ENCODE measurements around the gene RIBC2. TPM values are rescaled to one million over a fixed set of nuclear protein-coding genes. Genes with fewer than 3 reads are reported as not detected.
A peak's percentile ranks its signal among the peaks of the same experiment; 100 is the strongest.
"Not testable (repeated sequence)": the region's sequence is repeated elsewhere in the genome, so short reads cannot be mapped to it uniquely, and the experiment has no call there.

The RIBC2 gene
- total RNA-seq, 1 experiment from 2014 or later: 1.6 TPM

GRCh38 chr22:45422237-45422983, 8.9 kb downstream of the RIBC2 start:
- DNase-seq (ENCODE audit: low read depth): no peak
- in situ Hi-C loops (cut with HindIII; ENCODE audit: low pct_unique_long_range_greater_than_20kb, low sequenced_read_pairs): no loop called here

- DNase-seq (ENCODE audit: low read depth): no peak
- in situ Hi-C loops (cut with HindIII; ENCODE audit: low pct_unique_long_range_greater_than_20kb, low sequenced_read_pairs): no loop called here
These were observed 10.0 kb downstream of the RIBC2 start for GRCh38 chr22:45423524-45423923.

- no peak for DNase-seq (ENCODE audit: low read depth)
- in situ Hi-C loops (cut with HindIII; ENCODE audit: low pct_unique_long_range_greater_than_20kb, low sequenced_read_pairs): no loop called here
These were observed 10.8 kb downstream of the RIBC2 start for GRCh38 chr22:45424241-45424731.

- no peak for DNase-seq (ENCODE audit: low read depth)
- in situ Hi-C loops (cut with HindIII; ENCODE audit: low pct_unique_long_range_greater_than_20kb, low sequenced_read_pairs): no loop called here
These were observed 11.6 kb downstream of the RIBC2 start for GRCh38 chr22:45425101-45425500.

- in situ Hi-C loops (cut with HindIII; ENCODE audit: low pct_unique_long_range_greater_than_20kb, low sequenced_read_pairs): no loop called here
- DNase-seq (ENCODE audit: low read depth): no peak
These were observed 12.2 kb downstream of the RIBC2 start for GRCh38 chr22:45425531-45426265.

GRCh38 chr22:45426387-45426786, 12.9 kb downstream of the RIBC2 start:
- in situ Hi-C loops (cut with HindIII; ENCODE audit: low pct_unique_long_range_greater_than_20kb, low sequenced_read_pairs): no loop called here

GRCh38 chr22:45427114-45427513, 13.6 kb downstream of the RIBC2 start:
- in situ Hi-C loops (cut with HindIII; ENCODE audit: low pct_unique_long_range_greater_than_20kb, low sequenced_read_pairs): no loop called here
- DNase-seq (ENCODE audit: low read depth): no peak

More at GRCh38 chr22:45426387-45426786, 12.9 kb downstream of the RIBC2 start:
- no peak for DNase-seq (ENCODE audit: low read depth)

- in situ Hi-C loops (cut with HindIII; ENCODE audit: low pct_unique_long_range_greater_than_20kb, low sequenced_read_pairs): no loop called here
- no peak for DNase-seq (ENCODE audit: low read depth)
These were observed 15.2 kb downstream of the RIBC2 start for GRCh38 chr22:45428391-45429385.

GRCh38 chr22:45429424-45429823, 15.9 kb downstream of the RIBC2 start:
- no peak for DNase-seq (ENCODE audit: low read depth)
- in situ Hi-C loops (cut with HindIII; ENCODE audit: low pct_unique_long_range_greater_than_20kb, low sequenced_read_pairs): no loop called here

- in situ Hi-C loops (cut with HindIII; ENCODE audit: low pct_unique_long_range_greater_than_20kb, low sequenced_read_pairs): loop anchor here (10.0 kb wide), 1 partner anchor 155 kb away; no protein-coding TSS in a partner anchor
- DNase-seq (ENCODE audit: low read depth): no peak
These were observed 16.7 kb downstream of the RIBC2 start for GRCh38 chr22:45429981-45430775.

- in situ Hi-C loops (cut with HindIII; ENCODE audit: low pct_unique_long_range_greater_than_20kb, low sequenced_read_pairs): loop anchor here (10.0 kb wide), 1 partner anchor 156 kb away; no protein-coding TSS in a partner anchor
- DNase-seq (ENCODE audit: low read depth): no peak
These were observed 17.4 kb downstream of the RIBC2 start for GRCh38 chr22:45430871-45431270.

GRCh38 chr22:45434981-45435380, 21.5 kb downstream of the RIBC2 start:
- no peak for DNase-seq (ENCODE audit: low read depth)
- in situ Hi-C loops (cut with HindIII; ENCODE audit: low pct_unique_long_range_greater_than_20kb, low sequenced_read_pairs): loop anchor here (10.0 kb wide), 1 partner anchor 160 kb away; no protein-coding TSS in a partner anchor

- in situ Hi-C loops (cut with HindIII; ENCODE audit: low pct_unique_long_range_greater_than_20kb, low sequenced_read_pairs): loop anchor here (10.0 kb wide), 1 partner anchor 161 kb away; no protein-coding TSS in a partner anchor
- DNase-seq (ENCODE audit: low read depth): peak; percentile 90
These were observed 22.1 kb downstream of the RIBC2 start for GRCh38 chr22:45435544-45436139.

GRCh38 chr22:45436871-45437517, 23.5 kb downstream of the RIBC2 start:
- in situ Hi-C loops (cut with HindIII; ENCODE audit: low pct_unique_long_range_greater_than_20kb, low sequenced_read_pairs): loop anchor here (10.0 kb wide), 1 partner anchor 162 kb away; no protein-coding TSS in a partner anchor
- not testable (repeated sequence) for DNase-seq (ENCODE audit: low read depth)

- in situ Hi-C loops (cut with HindIII; ENCODE audit: low pct_unique_long_range_greater_than_20kb, low sequenced_read_pairs): loop anchor here (10.0 kb wide), 1 partner anchor 164 kb away; no protein-coding TSS in a partner anchor
- DNase-seq (ENCODE audit: low read depth): no peak
These were observed 24.8 kb downstream of the RIBC2 start for GRCh38 chr22:45438336-45438735.

GRCh38 chr22:45440688-45441087, 27.2 kb downstream of the RIBC2 start:
- in situ Hi-C loops (cut with HindIII; ENCODE audit: low pct_unique_long_range_greater_than_20kb, low sequenced_read_pairs); DNase-seq (ENCODE audit: low read depth): not testable (repeated sequence)

Data from Caki2 (cell line).